WERI-Rb-1 (cell line): ENCODE measurements around the gene ZFYVE26.
"Not testable (repeated sequence)": the region's sequence is repeated elsewhere in the genome, so short reads cannot be mapped to it uniquely, and the experiment has no call there.

Experiments used
- DNase-seq: peaks from one replicate; pipeline ENCODE4 v3.0.0-alpha.2; 2020
- H3K27ac ChIP-seq: fragments of 250-450 bp; sonication (Bioruptor Pico); 2 replicates; pipeline ENCODE4 v1.5.1; 2020; ENCODE audit warnings: mild to moderate bottlenecking, moderate library complexity
- H3K27me3 ChIP-seq: fragments of 250-450 bp; sonication (Bioruptor Pico); 2 replicates; pipeline ENCODE4 v1.5.1; 2021; ENCODE audit warnings: mild to moderate bottlenecking, low read depth, moderate library complexity; ENCODE audit not compliant: insufficient read depth, severe bottlenecking
- H3K36me3 ChIP-seq: fragments of 250-450 bp; sonication (Bioruptor Pico); 2 replicates; pipeline ENCODE4 v1.5.1; 2020; ENCODE audit warnings: mild to moderate bottlenecking, moderate library complexity
- H3K4me3 ChIP-seq: 2 replicates; pipeline ENCODE4 v1.5.1; 2011; ENCODE audit warnings: low read depth, mild to moderate bottlenecking, control low read depth, low read length
- H3K9me3 ChIP-seq: fragments of 250-450 bp; sonication (Bioruptor Pico); 2 replicates; pipeline ENCODE4 v1.5.1; 2021; ENCODE audit warnings: mild to moderate bottlenecking, moderate library complexity; ENCODE audit not compliant: severe bottlenecking
- TF ChIP-seq, protein P1 (sequence below): IDR thresholded peaks from 2 replicates; pipeline ENCODE4 v1.5.1; 2011; ENCODE audit warnings: low read depth, mild to moderate bottlenecking, control low read depth, inconsistent platforms, low read length

The ZFYVE26 gene

DNA sequence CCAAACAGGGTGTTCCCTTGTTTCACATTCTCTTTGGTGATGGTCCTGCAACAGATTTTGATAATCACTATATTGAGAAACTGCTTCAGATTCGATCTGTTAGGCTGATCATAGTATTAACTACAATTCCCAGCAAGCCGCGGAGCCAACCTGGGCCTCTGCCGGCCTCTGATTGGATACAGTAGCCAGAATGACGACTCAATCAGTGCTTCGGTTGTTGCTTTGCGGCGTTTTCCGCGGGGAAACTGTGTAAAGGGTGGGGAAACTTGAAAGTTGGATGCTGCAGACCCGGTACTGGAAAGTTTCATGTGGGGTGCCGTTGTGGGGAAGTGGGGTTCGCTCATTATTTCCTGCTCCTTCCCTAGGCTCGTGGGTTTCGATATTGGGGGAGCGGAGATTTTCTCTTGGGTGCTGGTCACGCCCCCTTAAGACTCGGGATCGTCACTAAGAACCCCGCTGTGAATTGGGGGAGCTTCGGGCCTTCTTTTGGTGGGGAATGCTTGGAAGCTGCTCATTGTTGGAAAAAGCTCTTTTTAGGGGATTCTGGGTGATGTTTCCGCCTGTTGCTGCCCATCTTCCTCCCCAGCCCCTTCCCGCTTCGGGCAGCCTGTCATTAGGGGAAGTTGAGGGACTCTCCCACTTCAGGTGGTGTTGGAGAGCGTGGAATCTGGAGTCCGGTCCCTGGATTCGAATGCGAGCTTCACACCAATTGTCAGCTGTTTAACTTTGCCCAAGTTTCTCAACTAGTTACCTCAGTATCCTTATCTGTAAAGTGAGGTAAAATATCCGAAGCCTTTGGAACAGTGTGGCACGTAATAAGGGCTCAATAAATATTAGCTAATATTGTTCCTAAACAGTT, 3.4 kb upstream of the ZFYVE26 start, which contains the start of gene RAD51B:
TSS of gene RAD51B (plus strand) at position 217 of the 859 bp plus-strand sequence.
- Histone ChIP-seq H3K9me3 (no peaks in the 10 kb centered on the region), H3K27ac (peak within 1 kb of the TSS; percentile 80), H3K36me3 (peaks cover 4% of the 10 kb centered on the region), H3K27me3 (no peaks in the 10 kb centered on the region), H3K4me3 (peak within 1 kb of the TSS; percentile 90)
- TF ChIP-seq, protein P1, sequence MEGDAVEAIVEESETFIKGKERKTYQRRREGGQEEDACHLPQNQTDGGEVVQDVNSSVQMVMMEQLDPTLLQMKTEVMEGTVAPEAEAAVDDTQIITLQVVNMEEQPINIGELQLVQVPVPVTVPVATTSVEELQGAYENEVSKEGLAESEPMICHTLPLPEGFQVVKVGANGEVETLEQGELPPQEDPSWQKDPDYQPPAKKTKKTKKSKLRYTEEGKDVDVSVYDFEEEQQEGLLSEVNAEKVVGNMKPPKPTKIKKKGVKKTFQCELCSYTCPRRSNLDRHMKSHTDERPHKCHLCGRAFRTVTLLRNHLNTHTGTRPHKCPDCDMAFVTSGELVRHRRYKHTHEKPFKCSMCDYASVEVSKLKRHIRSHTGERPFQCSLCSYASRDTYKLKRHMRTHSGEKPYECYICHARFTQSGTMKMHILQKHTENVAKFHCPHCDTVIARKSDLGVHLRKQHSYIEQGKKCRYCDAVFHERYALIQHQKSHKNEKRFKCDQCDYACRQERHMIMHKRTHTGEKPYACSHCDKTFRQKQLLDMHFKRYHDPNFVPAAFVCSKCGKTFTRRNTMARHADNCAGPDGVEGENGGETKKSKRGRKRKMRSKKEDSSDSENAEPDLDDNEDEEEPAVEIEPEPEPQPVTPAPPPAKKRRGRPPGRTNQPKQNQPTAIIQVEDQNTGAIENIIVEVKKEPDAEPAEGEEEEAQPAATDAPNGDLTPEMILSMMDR: no peak
- DNase-seq: peak; percentile 82

DNA sequence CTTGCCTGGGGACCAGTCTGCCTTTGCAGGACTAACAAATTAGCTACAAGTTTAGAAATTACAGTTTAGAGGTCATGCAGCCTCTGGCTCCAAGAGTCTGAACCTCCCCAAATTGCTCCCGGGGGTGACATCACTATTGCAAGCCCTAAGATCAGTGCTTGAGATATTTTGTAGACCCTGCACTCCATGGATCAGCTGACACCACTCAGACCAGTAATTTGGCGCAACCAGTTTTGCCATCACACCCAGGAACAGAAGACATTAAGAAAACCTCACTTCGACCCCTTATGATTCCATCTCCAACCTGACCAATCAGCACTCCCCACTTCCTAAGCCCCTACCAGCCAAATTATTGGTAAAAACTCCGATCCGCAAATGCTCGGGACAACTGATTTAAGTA, 2.1 kb upstream of the ZFYVE26 start:
- not testable (repeated sequence) for H3K4me3 ChIP-seq, H3K27me3 ChIP-seq, DNase-seq, H3K9me3 ChIP-seq, H3K27ac ChIP-seq
- peaks cover 14% of the 10 kb centered on the region for H3K36me3 ChIP-seq

DNA sequence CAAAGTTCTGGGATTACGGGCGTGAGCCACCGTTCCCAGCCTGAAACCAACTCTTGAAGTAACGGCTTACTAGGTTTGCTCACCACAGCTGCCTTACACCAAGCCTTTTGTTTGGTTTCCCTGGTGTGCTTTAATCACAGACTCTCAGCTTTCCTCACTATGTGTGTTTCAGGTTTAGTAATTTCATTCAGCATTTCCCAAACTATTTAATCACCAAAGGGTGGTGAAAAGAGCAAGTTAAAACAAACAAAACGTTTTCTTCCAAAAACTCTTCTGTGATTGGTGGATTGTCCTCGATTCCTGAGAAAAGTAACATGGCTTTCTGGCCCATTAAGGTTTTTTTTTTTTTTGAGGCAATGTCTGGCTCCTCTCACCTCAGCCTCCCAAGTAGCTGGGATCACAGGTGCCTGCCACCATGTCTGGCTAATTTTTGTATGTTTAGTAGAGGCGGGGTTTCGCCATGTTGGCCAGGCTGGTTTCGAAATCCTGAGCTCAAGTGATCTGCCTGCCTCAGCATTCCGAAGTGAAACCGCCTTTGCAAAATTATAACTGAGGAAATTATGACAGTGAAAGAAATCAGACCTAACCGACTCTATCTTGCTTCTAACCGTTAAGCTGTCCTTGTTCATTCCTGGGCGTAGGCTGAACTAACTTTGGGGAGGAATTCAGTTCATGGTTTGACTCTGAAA, 1.5 kb upstream of the ZFYVE26 start:
- no peak for DNase-seq
- peaks cover 17% of the 10 kb centered on the region for H3K36me3 ChIP-seq
- H3K4me3 ChIP-seq: no peak overlapping the region
- H3K27me3 ChIP-seq: no peaks in the 10 kb centered on the region
- H3K27ac ChIP-seq: no peak overlapping the region; the same call in 1 of the 2 replicates
- no peaks in the 10 kb centered on the region for H3K9me3 ChIP-seq
- TF ChIP-seq, protein P1: no peak

DNA sequence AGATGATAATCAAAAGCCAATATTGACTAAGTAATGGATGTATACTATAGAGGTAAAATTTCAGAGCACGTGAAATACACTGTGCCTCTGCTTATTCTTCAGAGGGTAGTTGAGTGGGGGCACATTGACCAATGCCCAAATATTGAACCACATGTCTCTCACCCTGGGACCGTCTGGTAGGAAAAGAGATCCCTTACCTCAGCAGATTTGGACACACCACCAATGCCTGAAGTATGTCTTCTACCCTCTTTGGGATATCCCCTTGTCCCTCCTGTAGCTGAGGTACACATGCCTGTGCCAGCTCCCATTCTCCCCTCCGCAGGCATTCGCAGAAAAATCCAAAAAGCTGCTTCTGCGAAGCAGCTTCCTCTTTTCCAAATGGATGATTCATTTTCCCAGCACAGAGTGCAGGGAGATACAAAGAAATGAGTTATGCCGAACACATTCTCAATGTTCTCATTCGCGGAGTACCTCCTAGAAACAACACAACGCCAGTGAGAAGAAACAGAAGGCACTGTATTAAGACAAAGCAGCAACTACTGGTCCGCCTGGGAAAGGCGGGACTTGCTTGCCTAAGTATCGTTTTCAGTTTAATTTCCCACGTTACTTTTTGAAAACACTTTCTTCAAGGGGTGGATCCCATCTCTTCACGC, 691 bp downstream of the ZFYVE26 start:
- Histone ChIP-seq H3K36me3 (peaks cover 30% of the 10 kb centered on the region), H3K4me3 (peak overlapping the region; percentile 74), H3K27ac (peak overlapping the region; percentile 87), H3K27me3 (no peaks in the 10 kb centered on the region), H3K9me3 (no peaks in the 10 kb centered on the region)
- TF ChIP-seq, protein P1: no peak
- no peak for DNase-seq

DNA sequence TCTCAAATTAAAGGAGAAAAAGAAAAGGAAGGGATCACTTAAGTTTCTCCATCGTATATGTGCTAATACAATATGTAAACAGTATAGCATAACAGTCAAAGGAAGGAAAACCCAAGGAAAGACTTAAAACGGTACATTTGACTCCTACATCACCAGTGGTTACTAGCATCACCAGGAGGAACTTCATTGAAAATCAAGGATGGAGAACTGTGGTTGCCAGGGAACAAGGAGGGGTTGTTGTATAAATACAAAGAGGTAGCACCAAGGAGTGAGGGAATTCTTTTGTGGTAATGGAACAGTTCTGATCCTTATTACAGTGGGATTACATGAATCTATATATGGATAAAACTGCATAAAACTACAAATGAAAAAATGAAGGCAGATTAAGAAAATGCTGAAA, 1.6 kb downstream of the ZFYVE26 start:
- no peak for DNase-seq
- Histone ChIP-seq H3K4me3 (no peak overlapping the region), H3K27ac (no peak overlapping the region), H3K36me3 (peaks cover 38% of the 10 kb centered on the region), H3K27me3 (no peaks in the 10 kb centered on the region), H3K9me3 (no peaks in the 10 kb centered on the region)
- TF ChIP-seq, protein P1: no peak

DNA sequence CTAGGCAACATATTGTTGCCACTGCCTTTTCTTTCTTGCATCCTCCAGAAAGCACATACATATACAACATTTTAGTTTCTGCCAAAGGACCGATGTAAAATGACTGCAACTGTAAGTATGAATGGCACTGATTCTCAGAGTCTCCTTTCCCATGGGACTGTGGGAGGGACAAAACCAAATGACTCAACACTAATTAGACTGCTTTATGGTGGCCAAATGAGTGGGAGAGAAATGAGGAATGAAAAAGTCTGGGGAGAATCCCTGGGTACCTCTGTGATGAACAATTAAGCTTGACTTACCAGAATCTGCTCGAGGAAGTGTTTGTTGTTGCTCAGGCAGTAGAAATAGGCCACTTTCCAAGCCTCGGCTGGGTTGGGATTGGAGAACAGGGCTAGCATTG, 10.1 kb downstream of the ZFYVE26 start:
- H3K27ac ChIP-seq: no peak overlapping the region
- H3K9me3 ChIP-seq: no peaks in the 10 kb centered on the region
- DNase-seq: no peak
- H3K4me3 ChIP-seq: no peak overlapping the region
- H3K36me3 ChIP-seq: peaks cover 71% of the 10 kb centered on the region
- TF ChIP-seq, protein P1: no peak
- no peaks in the 10 kb centered on the region for H3K27me3 ChIP-seq
